ENCODE results near the gene CAPN3.

CAPN3 gene

GRCh38 chr15:42457445-42458442 lies 98.4 kb downstream of the CAPN3 start:
- DNase-seq: no peak

- DNase-seq: no peak
Measured at GRCh38 chr15:42461261-42461660, 102.0 kb downstream of the CAPN3 start.
